Activated T-cell treated with anti-CD3 and anti-CD28 coated beads for 24 hours (primary cell): ENCODE data around the gene CAMK1D.

ENCODE experiments used
- DNase-seq: peaks from one replicate; pipeline ENCODE4 v3.0.0-alpha.2; 2020; ENCODE audit warnings: low read depth

Gene CAMK1D

GRCh38 chr10:12631216-12631615 lies 281.9 kb downstream of the CAMK1D start:
- DNase-seq, result no peak

- DNase-seq, result no peak
Measured at GRCh38 chr10:12631787-12632562, 282.6 kb downstream of the CAMK1D start.

GRCh38 chr10:12633776-12634620 lies 284.7 kb downstream of the CAMK1D start:
- no peak for DNase-seq

- DNase-seq, result no peak
Measured at GRCh38 chr10:12634621-12634931, 285.2 kb downstream of the CAMK1D start.

- peak; percentile 3 for DNase-seq
Measured at GRCh38 chr10:12635127-12635541, 285.8 kb downstream of the CAMK1D start.

- no peak for DNase-seq
Measured at GRCh38 chr10:12636571-12636970, 287.2 kb downstream of the CAMK1D start.

GRCh38 chr10:12637649-12638048 lies 288.3 kb downstream of the CAMK1D start:
- DNase-seq, result no peak

- DNase-seq, result no peak
Measured at GRCh38 chr10:12638103-12638502, 288.8 kb downstream of the CAMK1D start.

GRCh38 chr10:12638781-12639180 lies 289.4 kb downstream of the CAMK1D start:
- no peak for DNase-seq

GRCh38 chr10:12639996-12640944 lies 290.9 kb downstream of the CAMK1D start:
- no peak for DNase-seq

GRCh38 chr10:12642036-12642435 lies 292.7 kb downstream of the CAMK1D start:
- DNase-seq, result no peak

GRCh38 chr10:12643279-12643678 lies 293.9 kb downstream of the CAMK1D start:
- no peak for DNase-seq

GRCh38 chr10:12644380-12645144 lies 295.2 kb downstream of the CAMK1D start:
- no peak for DNase-seq

- DNase-seq, result no peak
Measured at GRCh38 chr10:12645449-12645848, 296.1 kb downstream of the CAMK1D start.

GRCh38 chr10:12649012-12649584 lies 299.8 kb downstream of the CAMK1D start:
- no peak for DNase-seq

- DNase-seq, result no peak
Measured at GRCh38 chr10:12650122-12650521, 300.8 kb downstream of the CAMK1D start.

- DNase-seq, result no peak
Measured at GRCh38 chr10:12650538-12651298, 301.4 kb downstream of the CAMK1D start.

- no peak for DNase-seq
Measured at GRCh38 chr10:12655940-12656339, 306.6 kb downstream of the CAMK1D start.

- no peak for DNase-seq
Measured at GRCh38 chr10:12656518-12657142, 307.3 kb downstream of the CAMK1D start.

- DNase-seq, result no peak
Measured at GRCh38 chr10:12657489-12657888, 308.1 kb downstream of the CAMK1D start.
